GM20431 (cell line): ENCODE data around the gene AIM2.

Experiments used
- in situ Hi-C: fragments of 300-500 bp; cut with MseI, MboI; formaldehyde crosslinking; loops from one replicate; pipeline ENCODE4 v1.15.0; 2020; ENCODE audit warnings: low sequenced_read_pairs; ENCODE audit not compliant: unreplicated experiment

The AIM2 gene

DNA sequence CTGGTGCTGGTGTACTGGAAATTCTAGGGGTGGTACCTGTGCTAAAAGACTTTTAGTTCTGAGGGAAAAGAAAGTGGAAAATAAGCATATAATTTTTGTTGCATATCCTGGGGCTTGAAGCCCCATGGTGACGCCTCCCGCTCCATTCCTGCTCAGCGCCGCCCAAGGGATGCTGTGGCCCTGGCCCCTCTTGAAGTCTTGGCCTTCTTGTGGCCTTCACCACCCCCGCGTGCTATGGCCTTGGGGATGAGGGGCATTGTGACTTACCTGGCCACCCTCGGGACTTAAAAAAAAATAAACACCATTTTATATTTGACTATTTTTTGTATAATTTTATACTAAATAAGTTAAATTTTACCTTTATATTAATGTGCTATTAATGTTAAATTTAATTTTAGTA lies 51.5 kb downstream of the AIM2 start:
- in situ Hi-C loops, result no loop called here

GRCh38 chr1:159023723-159024122 lies 52.8 kb downstream of the AIM2 start:
- in situ Hi-C loops, result no loop called here

DNA sequence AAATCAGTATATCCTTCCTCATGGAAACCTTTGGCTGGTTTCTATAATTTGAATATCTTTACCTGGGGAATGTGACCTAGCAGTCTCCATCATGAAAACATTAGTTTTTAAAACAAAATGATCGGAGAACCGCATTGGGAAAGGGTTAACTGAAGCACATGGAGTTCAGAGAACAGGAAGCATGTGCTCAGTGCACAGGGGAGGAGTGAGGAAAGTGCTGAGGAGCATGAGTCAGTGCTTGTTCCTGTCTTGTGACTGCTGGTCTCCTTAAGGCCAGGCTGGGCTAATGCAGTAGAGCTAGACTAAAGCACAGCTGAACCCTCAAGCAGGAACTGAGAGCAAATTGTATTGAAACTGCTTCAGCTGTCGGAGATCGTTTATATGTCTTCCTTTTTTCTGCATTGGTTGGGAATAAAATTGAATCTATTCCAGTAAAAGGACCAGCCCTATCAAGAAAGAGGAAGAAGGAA lies 61.1 kb downstream of the AIM2 start:
- in situ Hi-C loops, result no loop called here

DNA sequence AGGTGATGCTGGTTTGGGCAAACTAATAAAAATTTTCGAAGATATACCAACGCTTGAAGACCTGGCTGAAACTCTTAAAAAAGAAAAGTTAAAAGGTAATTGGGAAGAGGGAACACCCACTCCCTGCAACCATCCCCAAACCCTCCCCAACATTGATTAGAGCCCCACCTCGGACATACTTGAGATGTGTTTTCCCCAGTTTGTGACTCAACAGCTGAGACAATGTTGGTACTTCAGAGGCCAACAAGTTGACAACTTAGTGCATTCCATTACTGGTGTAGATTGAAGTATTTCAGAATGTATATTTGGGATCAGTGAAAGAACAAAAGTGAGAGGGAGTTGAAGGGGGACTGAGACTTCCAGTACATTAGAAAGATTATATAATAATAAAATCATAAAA lies 61.7 kb downstream of the AIM2 start:
- in situ Hi-C loops, result no loop called here

- in situ Hi-C loops, result no loop called here
These were observed 62.5 kb downstream of the AIM2 start for GRCh38 chr1:159014003-159014571.

- in situ Hi-C loops, result no loop called here
These were observed 64.1 kb downstream of the AIM2 start for GRCh38 chr1:159012495-159012894.
